ENCODE measurements around the gene HHIP. TPM values are rescaled to one million over a fixed set of nuclear protein-coding genes. Genes with fewer than 3 reads are reported as not detected.

HHIP gene
- total RNA-seq, 1 experiment from 2014 or later = 1.6 TPM

DNA sequence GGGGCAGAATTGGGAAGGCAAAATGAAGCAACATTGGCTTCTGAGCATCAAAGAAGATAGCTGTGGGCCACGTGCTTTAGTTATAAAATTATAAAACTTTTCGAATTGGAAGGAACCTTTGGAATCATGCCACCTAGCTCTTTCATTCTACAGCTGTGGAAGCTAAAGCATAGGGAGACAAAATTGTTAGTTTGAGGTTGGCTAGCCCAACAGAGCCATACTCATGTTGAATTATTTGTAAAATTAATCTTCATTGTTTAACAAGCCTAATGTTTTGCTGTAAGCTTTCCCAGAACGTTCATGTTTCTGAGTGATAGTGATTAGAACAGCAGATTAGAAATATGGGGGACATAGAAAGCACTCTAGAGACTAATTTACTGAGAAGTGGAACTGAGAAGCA, 35.9 kb downstream of the HHIP start:
- Mint-ChIP-seq H3K4me1 (ENCODE audit: low read depth, unreplicated experiment) (no peaks in the 10 kb centered on the region), H3K27ac (ENCODE audit: unreplicated experiment) (no peak overlapping the region), H3K4me3 (ENCODE audit: low read depth, unreplicated experiment) (no peak overlapping the region), H3K27me3 (ENCODE audit: unreplicated experiment) (no peaks in the 10 kb centered on the region), H3K9me3 (ENCODE audit: low read depth, unreplicated experiment) (no peaks in the 10 kb centered on the region), H3K36me3 (ENCODE audit: insufficient read depth, unreplicated experiment) (no peaks in the 10 kb centered on the region)
- TF ChIP-seq, protein P1, sequence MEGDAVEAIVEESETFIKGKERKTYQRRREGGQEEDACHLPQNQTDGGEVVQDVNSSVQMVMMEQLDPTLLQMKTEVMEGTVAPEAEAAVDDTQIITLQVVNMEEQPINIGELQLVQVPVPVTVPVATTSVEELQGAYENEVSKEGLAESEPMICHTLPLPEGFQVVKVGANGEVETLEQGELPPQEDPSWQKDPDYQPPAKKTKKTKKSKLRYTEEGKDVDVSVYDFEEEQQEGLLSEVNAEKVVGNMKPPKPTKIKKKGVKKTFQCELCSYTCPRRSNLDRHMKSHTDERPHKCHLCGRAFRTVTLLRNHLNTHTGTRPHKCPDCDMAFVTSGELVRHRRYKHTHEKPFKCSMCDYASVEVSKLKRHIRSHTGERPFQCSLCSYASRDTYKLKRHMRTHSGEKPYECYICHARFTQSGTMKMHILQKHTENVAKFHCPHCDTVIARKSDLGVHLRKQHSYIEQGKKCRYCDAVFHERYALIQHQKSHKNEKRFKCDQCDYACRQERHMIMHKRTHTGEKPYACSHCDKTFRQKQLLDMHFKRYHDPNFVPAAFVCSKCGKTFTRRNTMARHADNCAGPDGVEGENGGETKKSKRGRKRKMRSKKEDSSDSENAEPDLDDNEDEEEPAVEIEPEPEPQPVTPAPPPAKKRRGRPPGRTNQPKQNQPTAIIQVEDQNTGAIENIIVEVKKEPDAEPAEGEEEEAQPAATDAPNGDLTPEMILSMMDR (IDR thresholded peaks at IDR 0.05; ENCODE audit: unreplicated experiment) = no peak
- BruUV-seq (replicated peaks) = no TSS peak
- CTCF ChIA-PET = interaction anchor here (0.5 to 0.7 kb wide), 2 partner anchors 12 to 29 kb away, joined by 3 to 5 read pairs; no protein-coding TSS in a partner anchor
- no peak for DNase-seq
- intact Hi-C loops (cut with micrococcal nuclease; ENCODE audit: unreplicated experiment) = no loop called here

DNA sequence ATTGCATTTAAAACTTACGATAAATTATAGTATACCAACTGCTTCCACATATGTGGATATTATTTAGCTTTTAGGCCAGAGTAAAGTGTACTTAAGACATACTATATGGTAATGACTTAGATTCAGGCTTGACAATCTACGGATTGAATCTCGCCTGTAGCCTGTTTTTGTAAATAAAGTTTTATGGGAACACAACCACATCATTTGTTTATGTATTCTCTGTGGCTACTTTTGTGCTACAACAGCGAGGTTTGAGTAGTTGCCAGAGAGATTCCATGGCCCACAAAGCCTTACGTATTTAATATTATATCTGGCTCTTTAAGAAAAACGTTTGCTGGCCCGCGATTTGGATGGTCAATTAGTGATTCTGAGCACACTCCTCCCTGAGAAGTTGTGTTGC, 37.6 kb downstream of the HHIP start:
- Mint-ChIP-seq H3K4me3 (ENCODE audit: low read depth, unreplicated experiment) (no peak overlapping the region), H3K9me3 (ENCODE audit: low read depth, unreplicated experiment) (no peaks in the 10 kb centered on the region), H3K27ac (ENCODE audit: unreplicated experiment) (no peak overlapping the region), H3K27me3 (ENCODE audit: unreplicated experiment) (no peaks in the 10 kb centered on the region), H3K36me3 (ENCODE audit: insufficient read depth, unreplicated experiment) (no peaks in the 10 kb centered on the region), H3K4me1 (ENCODE audit: low read depth, unreplicated experiment) (no peaks in the 10 kb centered on the region)
- CTCF ChIA-PET = no interaction called here
- intact Hi-C loops (cut with micrococcal nuclease; ENCODE audit: unreplicated experiment) = no loop called here
- DNase-seq = no peak
- BruUV-seq (replicated peaks) = no TSS peak
- TF ChIP-seq, protein P1 (IDR thresholded peaks at IDR 0.05; ENCODE audit: unreplicated experiment) = no peak

DNA sequence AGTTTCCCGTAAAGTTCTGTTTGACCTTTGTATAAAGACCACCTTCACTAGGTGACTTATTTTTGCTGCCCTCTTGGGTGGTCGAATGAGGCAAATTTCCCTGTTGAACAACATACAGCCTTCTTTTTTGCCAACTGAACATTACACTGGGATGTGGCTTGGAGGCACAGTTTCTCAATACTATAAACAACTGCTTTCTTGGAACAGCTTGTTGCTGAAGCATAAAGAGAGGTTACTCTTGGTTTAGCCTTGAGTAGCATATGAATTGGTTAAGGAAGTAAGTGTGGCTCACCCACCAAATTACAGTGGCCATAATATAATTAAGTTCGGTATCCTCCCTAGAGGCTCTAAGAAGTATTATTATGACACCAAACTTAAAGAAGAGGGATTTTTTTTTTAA, 40.0 kb downstream of the HHIP start:
- TF ChIP-seq, protein P1 (IDR thresholded peaks at IDR 0.05; ENCODE audit: unreplicated experiment) = no peak
- Mint-ChIP-seq H3K36me3 (ENCODE audit: insufficient read depth, unreplicated experiment) (no peaks in the 10 kb centered on the region), H3K4me1 (ENCODE audit: low read depth, unreplicated experiment) (no peaks in the 10 kb centered on the region), H3K4me3 (ENCODE audit: low read depth, unreplicated experiment) (no peak overlapping the region), H3K27ac (ENCODE audit: unreplicated experiment) (no peak overlapping the region), H3K27me3 (ENCODE audit: unreplicated experiment) (no peaks in the 10 kb centered on the region), H3K9me3 (ENCODE audit: low read depth, unreplicated experiment) (no peaks in the 10 kb centered on the region)
- intact Hi-C loops (cut with micrococcal nuclease; ENCODE audit: unreplicated experiment) = no loop called here
- BruUV-seq (replicated peaks) = no TSS peak
- DNase-seq = no peak
- CTCF ChIA-PET = no interaction called here

DNA sequence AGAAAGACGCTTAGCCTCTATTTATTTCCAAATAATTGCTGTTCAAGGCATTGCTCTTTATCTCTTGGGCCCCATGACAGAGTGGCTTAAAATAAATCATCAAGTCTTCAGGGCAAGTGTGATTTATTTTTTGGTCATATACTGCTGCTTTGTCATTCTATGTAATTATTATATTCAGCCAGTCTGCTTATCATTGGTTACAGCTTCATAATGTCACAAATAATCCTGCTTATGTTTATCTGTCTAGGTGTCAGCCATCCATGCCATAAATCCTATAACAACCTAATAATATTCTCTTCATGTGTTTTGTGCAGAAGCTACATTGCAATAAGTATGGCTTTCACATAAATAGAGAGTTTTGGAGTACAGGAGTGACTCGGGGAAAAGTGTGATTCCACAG, 41.0 kb downstream of the HHIP start:
- TF ChIP-seq, protein P1 (IDR thresholded peaks at IDR 0.05; ENCODE audit: unreplicated experiment) = no peak
- no peaks in the 10 kb centered on the region for H3K9me3 Mint-ChIP-seq (ENCODE audit: low read depth, unreplicated experiment)
- H3K27me3 Mint-ChIP-seq (ENCODE audit: unreplicated experiment) = no peaks in the 10 kb centered on the region
- intact Hi-C loops (cut with micrococcal nuclease; ENCODE audit: unreplicated experiment) = no loop called here
- no TSS peak for BruUV-seq (replicated peaks)
- no peaks in the 10 kb centered on the region for H3K4me1 Mint-ChIP-seq (ENCODE audit: low read depth, unreplicated experiment)
- no peaks in the 10 kb centered on the region for H3K36me3 Mint-ChIP-seq (ENCODE audit: insufficient read depth, unreplicated experiment)
- no peak for DNase-seq
- no peak overlapping the region for H3K27ac Mint-ChIP-seq (ENCODE audit: unreplicated experiment)
- CTCF ChIA-PET = no interaction called here
- H3K4me3 Mint-ChIP-seq (ENCODE audit: low read depth, unreplicated experiment) = no peak overlapping the region
